Nephron (organoid): Measurements from ENCODE around the gene BEND5.

Experiments used
- H3K27ac Mint-ChIP-seq, 3 experiments: 2 replicates each; pipeline ENCODE4 v1.8.0; 2020; ENCODE audit warnings: mixed read lengths in 3 of 3, mild to moderate bottlenecking in 2 of 3, moderate library complexity in 1 of 3
- H3K27me3 Mint-ChIP-seq: 2 replicates; pipeline ENCODE4 v1.8.0; 2021; ENCODE audit warnings: low read depth, mild to moderate bottlenecking, moderate library complexity, mixed read lengths
- H3K36me3 Mint-ChIP-seq: 2 replicates; pipeline ENCODE4 v1.8.0; 2020; ENCODE audit warnings: low read depth, mixed read lengths
- H3K4me1 Mint-ChIP-seq: 2 replicates; pipeline ENCODE4 v1.8.0; 2020; ENCODE audit warnings: mixed read lengths
- H3K4me3 Mint-ChIP-seq, 3 experiments: 2 replicates each; pipeline ENCODE4 v1.8.0; 2020; ENCODE audit warnings: mild to moderate bottlenecking in 3 of 3, mixed read lengths in 3 of 3, moderate library complexity in 2 of 3
- H3K9me3 Mint-ChIP-seq: 2 replicates; pipeline ENCODE4 v1.8.0; 2020; ENCODE audit warnings: mixed read lengths
- TF ChIP-seq, protein P1 (sequence below), 3 experiments: fragments of 200-600 bp; sonication (generic); IDR thresholded peaks; one replicate each; pipeline ENCODE4 v1.5.0; 2021; ENCODE audit warnings: antibody characterized with exemption in 3 of 3; ENCODE audit not compliant: unreplicated experiment in 3 of 3

BEND5 gene

DNA sequence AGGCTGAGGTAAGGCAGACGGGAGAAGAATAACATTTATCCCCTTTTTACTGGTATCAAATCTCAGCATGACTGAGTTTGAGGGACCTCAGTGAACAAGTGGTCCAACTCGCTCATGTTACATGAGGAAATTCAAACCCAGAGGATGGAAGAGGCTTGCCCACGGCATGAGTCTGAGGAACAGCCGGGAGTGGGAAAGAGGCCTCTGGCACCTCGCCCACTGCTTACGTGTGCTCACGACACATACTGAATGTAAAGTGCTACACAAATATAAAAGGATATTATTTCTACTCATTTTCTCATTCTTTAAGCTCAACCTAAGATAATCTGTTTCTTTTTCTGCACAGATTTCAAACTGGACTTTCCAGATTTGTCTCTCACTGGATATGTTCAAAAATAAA lies 14.7 kb downstream of the BEND5 start:
- H3K27me3 Mint-ChIP-seq, result no peaks in the 10 kb centered on the region
- peaks cover 12% of the 10 kb centered on the region for H3K4me1 Mint-ChIP-seq
- no peak overlapping the region for H3K4me3 Mint-ChIP-seq
- no peaks in the 10 kb centered on the region for H3K9me3 Mint-ChIP-seq
- H3K27ac Mint-ChIP-seq, result peak overlapping the region in 1 of 3 experiments; percentile 9
- peaks cover 82% of the 10 kb centered on the region for H3K36me3 Mint-ChIP-seq
- TF ChIP-seq, protein P1, sequence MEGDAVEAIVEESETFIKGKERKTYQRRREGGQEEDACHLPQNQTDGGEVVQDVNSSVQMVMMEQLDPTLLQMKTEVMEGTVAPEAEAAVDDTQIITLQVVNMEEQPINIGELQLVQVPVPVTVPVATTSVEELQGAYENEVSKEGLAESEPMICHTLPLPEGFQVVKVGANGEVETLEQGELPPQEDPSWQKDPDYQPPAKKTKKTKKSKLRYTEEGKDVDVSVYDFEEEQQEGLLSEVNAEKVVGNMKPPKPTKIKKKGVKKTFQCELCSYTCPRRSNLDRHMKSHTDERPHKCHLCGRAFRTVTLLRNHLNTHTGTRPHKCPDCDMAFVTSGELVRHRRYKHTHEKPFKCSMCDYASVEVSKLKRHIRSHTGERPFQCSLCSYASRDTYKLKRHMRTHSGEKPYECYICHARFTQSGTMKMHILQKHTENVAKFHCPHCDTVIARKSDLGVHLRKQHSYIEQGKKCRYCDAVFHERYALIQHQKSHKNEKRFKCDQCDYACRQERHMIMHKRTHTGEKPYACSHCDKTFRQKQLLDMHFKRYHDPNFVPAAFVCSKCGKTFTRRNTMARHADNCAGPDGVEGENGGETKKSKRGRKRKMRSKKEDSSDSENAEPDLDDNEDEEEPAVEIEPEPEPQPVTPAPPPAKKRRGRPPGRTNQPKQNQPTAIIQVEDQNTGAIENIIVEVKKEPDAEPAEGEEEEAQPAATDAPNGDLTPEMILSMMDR (IDR thresholded peaks at IDR 0.05; ENCODE audit: unreplicated experiment in 3 of 3), result no peak

DNA sequence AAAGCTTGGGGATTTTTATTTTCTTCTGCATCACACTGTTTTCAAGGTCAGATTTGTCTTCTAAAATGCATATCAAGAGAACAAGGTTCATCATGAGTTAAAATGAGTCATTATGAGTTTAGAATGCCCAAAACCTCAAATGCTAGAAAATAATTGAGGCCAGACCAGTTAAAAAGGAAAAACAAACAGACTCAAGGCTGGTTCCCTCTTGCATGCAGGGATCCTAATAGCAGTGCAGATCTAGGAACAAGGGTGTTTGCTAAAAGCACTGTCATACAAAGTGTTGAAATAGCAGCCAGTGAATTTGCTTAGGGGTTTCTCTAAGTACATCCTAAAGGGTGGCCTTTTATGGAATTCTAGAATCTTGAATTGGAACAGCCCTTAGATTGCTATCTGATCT lies 15.3 kb downstream of the BEND5 start:
- TF ChIP-seq, protein P1 (IDR thresholded peaks at IDR 0.05; ENCODE audit: unreplicated experiment in 3 of 3), result no peak
- Mint-ChIP-seq H3K36me3 (peaks cover 83% of the 10 kb centered on the region), H3K4me3 (no peak overlapping the region), H3K9me3 (no peaks in the 10 kb centered on the region), H3K4me1 (peaks cover 12% of the 10 kb centered on the region), H3K27ac (peak overlapping the region in 1 of 3 experiments; percentile 9), H3K27me3 (no peaks in the 10 kb centered on the region)

DNA sequence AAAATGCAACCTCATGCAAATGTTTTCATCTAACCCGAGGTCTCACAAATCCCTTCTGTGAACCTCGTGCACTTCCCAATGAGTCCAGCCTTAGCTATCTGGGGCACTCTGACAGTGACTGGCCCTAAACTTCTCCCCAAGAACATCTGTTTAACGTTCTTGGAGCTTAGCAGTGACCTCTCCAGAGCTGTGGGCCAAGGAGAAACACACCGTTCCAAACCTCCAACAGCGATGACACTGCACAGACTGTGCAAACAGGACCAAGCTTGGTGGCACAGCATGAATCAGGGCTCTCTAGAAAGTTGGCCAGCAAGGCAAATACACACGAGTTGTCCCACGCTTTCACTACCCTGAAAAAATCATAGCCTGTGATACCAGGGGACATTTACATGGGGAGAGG lies 15.8 kb downstream of the BEND5 start:
- peaks cover 81% of the 10 kb centered on the region for H3K36me3 Mint-ChIP-seq
- no peaks in the 10 kb centered on the region for H3K27me3 Mint-ChIP-seq
- peaks cover 12% of the 10 kb centered on the region for H3K4me1 Mint-ChIP-seq
- H3K9me3 Mint-ChIP-seq, result no peaks in the 10 kb centered on the region
- no peak overlapping the region for H3K27ac Mint-ChIP-seq
- no peak overlapping the region for H3K4me3 Mint-ChIP-seq
- TF ChIP-seq, protein P1 (IDR thresholded peaks at IDR 0.05; ENCODE audit: unreplicated experiment in 3 of 3), result no peak

DNA sequence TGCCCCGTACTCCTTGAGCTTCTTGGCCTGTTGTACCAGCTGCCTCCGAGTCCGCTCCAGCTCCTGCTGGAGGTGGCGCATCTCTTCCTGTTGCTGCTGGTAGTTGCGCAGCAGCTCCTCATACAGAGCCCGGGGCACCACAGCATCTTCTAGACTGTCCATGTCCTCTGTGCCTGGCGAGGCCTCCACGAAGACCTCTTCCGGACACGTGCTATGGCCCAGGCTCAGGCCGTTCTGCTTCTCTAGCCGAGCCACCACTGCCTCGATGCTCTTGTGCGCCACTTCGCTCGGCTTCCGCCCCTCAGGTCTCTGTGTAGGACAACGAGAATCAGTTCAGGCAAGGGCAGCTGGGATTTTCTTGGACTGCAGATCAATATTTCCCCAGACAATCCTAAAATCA lies 17.7 kb downstream of the BEND5 start:
- no peaks in the 10 kb centered on the region for H3K9me3 Mint-ChIP-seq
- TF ChIP-seq, protein P1 (IDR thresholded peaks at IDR 0.05; ENCODE audit: unreplicated experiment in 3 of 3), result no peak
- peaks cover 12% of the 10 kb centered on the region for H3K4me1 Mint-ChIP-seq
- no peak overlapping the region for H3K4me3 Mint-ChIP-seq
- H3K36me3 Mint-ChIP-seq, result peaks cover 83% of the 10 kb centered on the region
- H3K27me3 Mint-ChIP-seq, result no peaks in the 10 kb centered on the region
- H3K27ac Mint-ChIP-seq, result no peak overlapping the region

DNA sequence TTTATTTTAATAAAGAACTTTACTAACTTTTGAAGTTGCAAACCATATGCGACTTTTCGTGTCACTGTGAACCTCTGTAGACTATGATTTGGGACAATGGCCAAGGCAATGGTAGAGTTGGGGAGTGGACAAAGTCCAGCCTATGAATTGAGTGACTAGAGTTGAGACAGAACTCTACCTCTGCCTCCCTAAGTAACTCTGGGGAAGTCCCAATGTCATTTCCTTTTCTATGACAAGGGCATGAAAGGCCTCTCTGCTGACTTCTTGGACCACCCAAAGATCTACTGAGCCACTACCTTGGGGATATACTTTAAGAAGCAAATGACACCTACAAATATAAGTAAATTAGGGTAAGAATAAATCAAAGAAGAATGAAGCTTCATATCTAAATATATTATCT lies 19.3 kb downstream of the BEND5 start:
- H3K9me3 Mint-ChIP-seq, result no peaks in the 10 kb centered on the region
- H3K27ac Mint-ChIP-seq, result no peak overlapping the region
- TF ChIP-seq, protein P1 (IDR thresholded peaks at IDR 0.05; ENCODE audit: unreplicated experiment in 3 of 3), result no peak
- no peak overlapping the region for H3K4me3 Mint-ChIP-seq
- no peaks in the 10 kb centered on the region for H3K27me3 Mint-ChIP-seq
- H3K4me1 Mint-ChIP-seq, result peaks cover 11% of the 10 kb centered on the region
- H3K36me3 Mint-ChIP-seq, result peaks cover 77% of the 10 kb centered on the region

DNA sequence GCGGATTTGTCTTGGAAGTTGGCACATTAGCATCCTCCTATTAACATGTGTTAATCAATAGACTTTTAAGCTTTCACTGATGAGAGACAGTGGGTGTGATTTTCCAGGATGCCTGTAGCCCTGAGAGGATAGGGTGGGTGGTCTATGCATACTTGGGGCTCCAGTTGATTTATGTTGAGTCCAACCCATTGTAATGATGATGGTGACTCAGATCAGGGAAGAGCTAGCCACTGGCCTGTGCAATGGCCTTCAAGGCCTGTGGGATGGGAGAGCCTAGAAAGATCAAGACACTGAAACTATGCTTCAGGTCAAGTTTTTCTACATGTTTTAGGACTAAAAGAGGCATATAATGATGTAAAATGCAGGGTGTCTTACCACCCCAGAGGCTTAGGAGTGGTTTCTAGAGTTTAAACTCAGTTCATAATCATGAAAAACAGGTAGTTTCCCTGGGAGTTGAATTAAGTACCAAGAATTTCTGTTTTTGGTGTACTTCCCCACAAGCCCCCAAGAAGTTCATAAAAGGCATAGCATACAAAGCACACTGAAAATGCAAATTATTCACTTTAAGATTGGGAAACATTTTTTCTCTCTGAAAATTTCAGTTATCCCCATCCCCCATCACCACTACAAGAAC lies 19.9 kb downstream of the BEND5 start:
- TF ChIP-seq, protein P1 (IDR thresholded peaks at IDR 0.05; ENCODE audit: unreplicated experiment in 3 of 3), result no peak
- Mint-ChIP-seq H3K36me3 (peaks cover 78% of the 10 kb centered on the region), H3K4me1 (peaks cover 6% of the 10 kb centered on the region), H3K27me3 (no peaks in the 10 kb centered on the region), H3K9me3 (no peaks in the 10 kb centered on the region), H3K4me3 (no peak overlapping the region), H3K27ac (no peak overlapping the region)
